HCT116 (cell line): ENCODE data around the gene IL18.

Source experiments
- CEBPB ChIP-seq: IDR thresholded peaks from 2 replicates; pipeline ENCODE4 v1.6.1; 2012; ENCODE audit warnings: low read depth
- CTCF ChIP-seq, 3 experiments: fragments of 200-600 bp in 1 of 3; sonication (generic) in 1 of 3; IDR thresholded peaks in 2 of 3; conservative IDR thresholded peaks in 1 of 3; 2 replicates each; pipeline ENCODE4 v1.5.1; 2012 to 2017; ENCODE audit warnings: low read depth in 2 of 3, low read length in 2 of 3, antibody characterized with exemption in 1 of 3, borderline replicate concordance in 1 of 3, control low read depth in 1 of 3, mild to moderate bottlenecking in 1 of 3, mixed read lengths in 1 of 3, mixed run types in 1 of 3, moderate library complexity in 1 of 3; ENCODE audit not compliant: insufficient read depth in 1 of 3
- EGR1 ChIP-seq: IDR thresholded peaks from 2 replicates; pipeline ENCODE4 v1.6.1; 2012; ENCODE audit warnings: low read depth
- ELF1 ChIP-seq: IDR thresholded peaks from 2 replicates; pipeline ENCODE4 v1.6.1; 2012; ENCODE audit warnings: low read depth, borderline replicate concordance
- EZH2 ChIP-seq: fragments of 200-600 bp; sonication (generic); IDR thresholded peaks from 2 replicates; pipeline ENCODE4 v1.6.1; 2017; ENCODE audit warnings: antibody characterized with exemption, mixed run types
- FOSL1 ChIP-seq: IDR thresholded peaks from 2 replicates; pipeline ENCODE4 v1.6.1; 2012; ENCODE audit warnings: low read depth
- POLR2A ChIP-seq: IDR thresholded peaks from 2 replicates; pipeline ENCODE4 v1.7.0; 2011; ENCODE audit warnings: borderline replicate concordance; ENCODE audit not compliant: insufficient read depth, insufficient read length; ENCODE audit errors: extremely low read depth
- POLR2AphosphoS5 ChIP-seq: IDR thresholded peaks from 2 replicates; pipeline ENCODE4 v1.6.1; 2011; ENCODE audit warnings: mild to moderate bottlenecking, low read depth, low read length, moderate library complexity
- RAD21 ChIP-seq: IDR thresholded peaks from 2 replicates; pipeline ENCODE4 v1.6.1; 2012; ENCODE audit warnings: low read depth, mild to moderate bottlenecking
- SP1 ChIP-seq: IDR thresholded peaks from 2 replicates; pipeline ENCODE4 v1.6.1; 2012; ENCODE audit warnings: low read depth
- SRF ChIP-seq: IDR thresholded peaks from 2 replicates; pipeline ENCODE4 v1.6.1; 2012; ENCODE audit warnings: low read depth
- YY1 ChIP-seq: IDR thresholded peaks from 2 replicates; pipeline ENCODE4 v1.6.1; 2011; ENCODE audit warnings: low read length, low read depth, moderate library complexity, mild to moderate bottlenecking; ENCODE audit not compliant: insufficient replicate concordance; ENCODE audit errors: extremely low read depth
- TF ChIP-seq, protein P1 (sequence below): IDR thresholded peaks from 2 replicates; pipeline ENCODE4 v1.6.1; 2012
- TF ChIP-seq, protein P2 (sequence below): IDR thresholded peaks from 2 replicates; pipeline ENCODE4 v1.6.1; 2011; ENCODE audit warnings: mild to moderate bottlenecking, low read length, moderate library complexity; ENCODE audit not compliant: insufficient replicate concordance; ENCODE audit errors: extremely low read depth

DNA sequence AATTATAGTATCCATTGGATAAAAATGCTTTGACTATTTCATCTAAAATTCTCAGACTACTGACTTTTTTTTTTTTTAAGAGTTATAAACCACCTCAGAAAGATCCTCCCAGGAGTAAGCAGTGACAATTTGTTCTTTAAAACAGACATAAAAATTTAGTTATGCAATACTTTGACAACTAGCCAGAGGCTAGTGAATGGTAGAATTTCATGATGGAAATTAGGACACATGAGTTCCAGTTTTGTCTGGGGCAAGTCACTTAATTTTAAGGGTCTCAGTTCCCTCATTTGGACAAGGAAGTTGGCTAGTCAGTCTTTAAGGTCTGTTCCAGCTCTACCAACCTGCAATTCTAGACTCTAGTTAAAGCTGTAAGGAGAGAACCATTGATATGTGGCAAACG is 2.9 kb downstream of the IL18 start:
- TF ChIP-seq CTCF (IDR thresholded peaks at IDR 0.05 in 2 of 3, conservative IDR thresholded peaks at IDR 0.05 in 1 of 3; ENCODE audit: borderline replicate concordance in 1 of 3, insufficient read depth in 1 of 3, low read depth in 2 of 3, low read length in 2 of 3) (no peak), EZH2 (no peak), SRF (no peak), CEBPB (no peak), ELF1 (no peak), YY1 (no peak), POLR2A (no peak), RAD21 (no peak), POLR2AphosphoS5 (no peak), SP1 (no peak), EGR1 (no peak), FOSL1 (no peak)
- TF ChIP-seq, protein P1, sequence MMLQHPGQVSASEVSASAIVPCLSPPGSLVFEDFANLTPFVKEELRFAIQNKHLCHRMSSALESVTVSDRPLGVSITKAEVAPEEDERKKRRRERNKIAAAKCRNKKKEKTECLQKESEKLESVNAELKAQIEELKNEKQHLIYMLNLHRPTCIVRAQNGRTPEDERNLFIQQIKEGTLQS, result no peak
- TF ChIP-seq, protein P2, sequence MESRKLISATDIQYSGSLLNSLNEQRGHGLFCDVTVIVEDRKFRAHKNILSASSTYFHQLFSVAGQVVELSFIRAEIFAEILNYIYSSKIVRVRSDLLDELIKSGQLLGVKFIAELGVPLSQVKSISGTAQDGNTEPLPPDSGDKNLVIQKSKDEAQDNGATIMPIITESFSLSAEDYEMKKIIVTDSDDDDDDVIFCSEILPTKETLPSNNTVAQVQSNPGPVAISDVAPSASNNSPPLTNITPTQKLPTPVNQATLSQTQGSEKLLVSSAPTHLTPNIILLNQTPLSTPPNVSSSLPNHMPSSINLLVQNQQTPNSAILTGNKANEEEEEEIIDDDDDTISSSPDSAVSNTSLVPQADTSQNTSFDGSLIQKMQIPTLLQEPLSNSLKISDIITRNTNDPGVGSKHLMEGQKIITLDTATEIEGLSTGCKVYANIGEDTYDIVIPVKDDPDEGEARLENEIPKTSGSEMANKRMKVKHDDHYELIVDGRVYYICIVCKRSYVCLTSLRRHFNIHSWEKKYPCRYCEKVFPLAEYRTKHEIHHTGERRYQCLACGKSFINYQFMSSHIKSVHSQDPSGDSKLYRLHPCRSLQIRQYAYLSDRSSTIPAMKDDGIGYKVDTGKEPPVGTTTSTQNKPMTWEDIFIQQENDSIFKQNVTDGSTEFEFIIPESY, result no peak
